ENCODE results near the gene TRIM25.

The TRIM25 gene

DNA sequence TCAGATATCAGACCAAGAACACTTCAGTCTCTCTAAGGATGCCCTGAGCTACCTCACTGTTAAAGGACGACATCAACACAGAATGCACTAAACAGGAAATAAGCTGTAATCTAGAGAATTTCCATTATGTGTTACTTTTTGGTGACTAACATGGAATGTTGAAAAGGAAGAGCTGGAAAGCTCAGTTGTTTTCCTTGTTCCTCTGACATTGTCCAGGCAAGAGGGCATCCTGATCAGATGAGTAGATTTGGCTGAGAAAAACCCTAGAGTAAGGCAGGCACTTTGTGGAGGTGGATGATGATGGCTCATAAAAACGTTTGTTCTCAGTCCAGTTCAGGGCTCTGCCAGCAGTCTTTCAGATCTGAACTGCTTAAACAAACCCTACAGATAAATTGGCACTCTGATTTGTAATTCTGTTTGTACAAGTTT is 45.9 kb downstream of the TRIM25 start:
- TF ChIP-seq, protein P1, sequence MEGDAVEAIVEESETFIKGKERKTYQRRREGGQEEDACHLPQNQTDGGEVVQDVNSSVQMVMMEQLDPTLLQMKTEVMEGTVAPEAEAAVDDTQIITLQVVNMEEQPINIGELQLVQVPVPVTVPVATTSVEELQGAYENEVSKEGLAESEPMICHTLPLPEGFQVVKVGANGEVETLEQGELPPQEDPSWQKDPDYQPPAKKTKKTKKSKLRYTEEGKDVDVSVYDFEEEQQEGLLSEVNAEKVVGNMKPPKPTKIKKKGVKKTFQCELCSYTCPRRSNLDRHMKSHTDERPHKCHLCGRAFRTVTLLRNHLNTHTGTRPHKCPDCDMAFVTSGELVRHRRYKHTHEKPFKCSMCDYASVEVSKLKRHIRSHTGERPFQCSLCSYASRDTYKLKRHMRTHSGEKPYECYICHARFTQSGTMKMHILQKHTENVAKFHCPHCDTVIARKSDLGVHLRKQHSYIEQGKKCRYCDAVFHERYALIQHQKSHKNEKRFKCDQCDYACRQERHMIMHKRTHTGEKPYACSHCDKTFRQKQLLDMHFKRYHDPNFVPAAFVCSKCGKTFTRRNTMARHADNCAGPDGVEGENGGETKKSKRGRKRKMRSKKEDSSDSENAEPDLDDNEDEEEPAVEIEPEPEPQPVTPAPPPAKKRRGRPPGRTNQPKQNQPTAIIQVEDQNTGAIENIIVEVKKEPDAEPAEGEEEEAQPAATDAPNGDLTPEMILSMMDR (IDR thresholded peaks at IDR 0.05; ENCODE audit: borderline replicate concordance, insufficient read depth, low read depth, low read length) = no peak

DNA sequence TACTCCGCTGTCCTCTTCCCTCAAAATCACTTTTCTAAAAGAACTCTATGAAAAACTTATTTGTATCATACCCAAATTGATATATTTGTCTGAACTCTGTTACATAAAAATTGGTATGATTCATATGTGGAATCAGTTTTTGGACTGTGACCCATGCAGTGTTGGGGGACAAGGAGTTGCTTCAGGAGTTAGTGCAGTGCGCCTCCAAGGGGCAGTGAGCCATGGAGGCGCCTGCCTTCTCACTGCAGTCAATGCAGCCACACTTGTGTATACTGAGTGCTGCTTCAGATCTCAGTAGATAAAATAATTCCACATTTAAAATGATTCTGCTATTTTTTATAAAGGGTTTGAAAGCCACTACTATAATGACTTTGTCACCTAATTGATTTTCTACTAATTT is 47.4 kb downstream of the TRIM25 start:
- no peak overlapping the region for H3K4me3 ChIP-seq (ENCODE audit: low read depth, low read length)
- TF ChIP-seq, protein P1 (IDR thresholded peaks at IDR 0.05; ENCODE audit: borderline replicate concordance, insufficient read depth, low read depth, low read length) = no peak

More for the DNA sequence above, 45.9 kb downstream of the TRIM25 start:
- no peak overlapping the region for H3K4me3 ChIP-seq (ENCODE audit: low read depth, low read length)

DNA sequence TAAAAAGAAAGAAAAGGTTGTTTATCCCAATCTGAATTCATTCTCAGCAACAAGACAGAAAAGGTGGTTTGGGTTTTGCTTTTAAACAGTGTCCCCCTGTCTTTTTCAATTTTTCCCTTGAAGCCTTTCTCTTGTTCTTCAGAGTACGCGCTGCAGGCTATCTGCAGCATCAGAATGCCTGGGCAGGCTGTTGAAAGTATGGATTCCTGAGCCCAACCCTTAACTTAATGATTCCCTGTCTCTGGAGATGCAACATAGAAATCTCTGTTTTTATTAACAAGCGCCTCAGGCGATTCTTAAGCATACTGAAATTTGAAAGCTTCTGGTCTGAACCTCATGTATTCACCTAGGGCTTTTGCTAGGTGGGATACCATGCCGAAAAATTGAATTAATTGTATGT is 47.8 kb downstream of the TRIM25 start:
- H3K4me3 ChIP-seq (ENCODE audit: low read depth, low read length) = no peak overlapping the region
- TF ChIP-seq, protein P1 (IDR thresholded peaks at IDR 0.05; ENCODE audit: borderline replicate concordance, insufficient read depth, low read depth, low read length) = no peak

DNA sequence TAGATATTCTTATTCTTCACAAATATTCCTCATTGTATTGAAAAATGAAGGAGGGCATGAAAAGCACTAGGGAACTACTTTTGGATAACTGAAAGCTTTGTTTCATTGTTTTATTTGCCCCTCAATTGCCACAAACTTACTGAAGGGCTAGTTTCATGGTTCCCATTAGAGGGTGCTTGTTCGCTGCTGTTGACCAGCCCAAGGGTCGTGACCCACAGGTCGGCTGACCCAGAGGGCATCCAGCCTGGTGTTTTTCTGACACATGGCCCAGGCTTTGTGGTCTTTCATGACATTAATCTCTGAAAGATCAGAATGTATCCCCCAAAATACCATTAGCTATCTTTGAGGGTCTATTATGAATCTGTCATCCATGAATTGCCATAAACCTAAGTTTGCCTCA is 49.9 kb downstream of the TRIM25 start:
- no peak overlapping the region for H3K4me3 ChIP-seq (ENCODE audit: low read depth, low read length)
- TF ChIP-seq, protein P1 (IDR thresholded peaks at IDR 0.05; ENCODE audit: borderline replicate concordance, insufficient read depth, low read depth, low read length) = no peak

DNA sequence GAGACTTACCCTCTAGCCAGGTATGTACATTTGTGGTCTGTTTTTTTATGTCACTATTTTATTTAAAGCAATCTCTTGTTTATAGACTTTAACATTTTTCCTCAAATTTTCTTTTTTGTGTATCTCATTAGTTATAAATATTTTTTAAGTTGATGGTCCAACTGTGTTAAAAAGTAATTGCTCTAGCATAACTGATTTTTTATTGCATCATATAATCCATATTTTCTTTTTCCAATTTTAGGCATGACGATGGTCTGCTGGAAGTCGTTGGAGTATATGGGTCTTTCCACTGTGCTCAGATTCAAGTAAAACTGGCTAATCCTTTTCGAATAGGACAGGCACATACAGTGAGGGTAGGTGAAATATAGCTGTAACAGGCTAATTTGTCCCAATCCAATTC is 52.0 kb downstream of the TRIM25 start:
- no peak overlapping the region for H3K4me3 ChIP-seq (ENCODE audit: low read depth, low read length)
- TF ChIP-seq, protein P1 (IDR thresholded peaks at IDR 0.05; ENCODE audit: borderline replicate concordance, insufficient read depth, low read depth, low read length) = no peak

DNA sequence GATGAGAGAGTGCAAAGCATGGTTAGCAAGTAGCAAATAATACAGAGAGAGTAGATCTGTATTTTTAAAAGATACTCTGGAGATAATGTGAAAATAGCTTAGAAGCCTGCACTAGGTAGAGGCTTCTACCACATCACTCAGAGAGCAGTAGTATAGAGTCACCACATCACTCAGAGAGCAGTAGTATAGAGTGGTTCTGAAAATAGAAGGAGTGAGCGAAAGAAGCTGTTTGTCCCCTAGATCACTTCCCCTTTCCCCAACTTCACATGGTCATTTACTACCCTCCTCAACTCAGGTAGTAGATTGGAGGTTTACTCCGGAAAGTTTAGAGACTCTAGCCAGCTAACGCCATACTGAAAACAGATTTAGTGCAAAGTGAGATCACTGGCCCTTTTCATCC is 62.8 kb downstream of the TRIM25 start:
- TF ChIP-seq, protein P1 (IDR thresholded peaks at IDR 0.05; ENCODE audit: borderline replicate concordance, insufficient read depth, low read depth, low read length) = no peak
- H3K4me3 ChIP-seq (ENCODE audit: low read depth, low read length) = no peak overlapping the region

DNA sequence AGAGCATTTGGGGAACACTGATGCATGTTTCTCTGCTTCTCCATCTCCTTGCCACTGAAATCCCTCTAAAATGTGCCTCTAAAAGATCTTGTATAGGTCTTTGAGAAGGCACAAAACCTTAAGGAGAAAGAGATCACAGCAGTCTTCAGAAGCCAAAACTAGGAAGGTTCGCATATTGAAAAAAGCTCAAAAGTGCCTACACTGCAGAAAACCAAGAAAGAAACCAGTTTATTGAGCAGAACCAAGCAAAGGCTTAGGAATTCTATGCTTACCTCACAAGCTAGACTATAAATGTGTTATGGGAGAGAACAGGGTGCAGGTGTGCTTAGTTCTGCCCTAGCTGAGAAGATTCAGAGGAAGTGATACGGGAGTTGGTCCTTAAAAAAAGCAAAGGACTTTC is 63.3 kb downstream of the TRIM25 start:
- H3K4me3 ChIP-seq (ENCODE audit: low read depth, low read length) = no peak overlapping the region
- TF ChIP-seq, protein P1 (IDR thresholded peaks at IDR 0.05; ENCODE audit: borderline replicate concordance, insufficient read depth, low read depth, low read length) = no peak
